D341Med (cell line): ENCODE measurements around the gene CBFA2T3.
"Not testable (repeated sequence)": the region's sequence is repeated elsewhere in the genome, so short reads cannot be mapped to it uniquely, and the experiment has no call there.

Experiments used
- DNase-seq: peaks from one replicate; pipeline ENCODE4 v3.0.0; 2012; ENCODE audit warnings: low spot score

CBFA2T3 gene

GRCh38 chr16:88977018-88977811, at the start of gene CBFA2T3:
Gene CBFA2T3 (minus strand): TSS chr16:88977207. CDS start chr16:88976807, 400 bp downstream.
- no peak for DNase-seq

- DNase-seq: no peak
Observed at GRCh38 chr16:89026121-89026612, 49.2 kb upstream of the CBFA2T3 start.

- DNase-seq: no peak
Observed at GRCh38 chr16:89025636-89026035, 48.6 kb upstream of the CBFA2T3 start.

GRCh38 chr16:89024546-89025060, 47.6 kb upstream of the CBFA2T3 start:
- no peak for DNase-seq

- no peak for DNase-seq
Observed at GRCh38 chr16:89023621-89024511, 46.9 kb upstream of the CBFA2T3 start.

GRCh38 chr16:89023151-89023551, 46.1 kb upstream of the CBFA2T3 start:
- no peak for DNase-seq

- no peak for DNase-seq
Observed at GRCh38 chr16:89022051-89022836, 45.2 kb upstream of the CBFA2T3 start.

GRCh38 chr16:89020925-89021595, 44.1 kb upstream of the CBFA2T3 start:
- DNase-seq: no peak

GRCh38 chr16:89020068-89020924, 43.3 kb upstream of the CBFA2T3 start:
- DNase-seq: no peak

- DNase-seq: no peak
Observed at GRCh38 chr16:89019511-89019910, 42.5 kb upstream of the CBFA2T3 start.

GRCh38 chr16:89018282-89019158, 41.5 kb upstream of the CBFA2T3 start:
- DNase-seq: no peak

GRCh38 chr16:89017543-89018281, 40.7 kb upstream of the CBFA2T3 start:
- no peak for DNase-seq

- not testable (repeated sequence) for DNase-seq
Observed at GRCh38 chr16:89016561-89016960, 39.6 kb upstream of the CBFA2T3 start.

- no peak for DNase-seq
Observed at GRCh38 chr16:89015271-89015859, 38.4 kb upstream of the CBFA2T3 start.

GRCh38 chr16:89014403-89015230, 37.6 kb upstream of the CBFA2T3 start:
- no peak for DNase-seq

- DNase-seq: no peak
Observed at GRCh38 chr16:89013692-89014402, 36.8 kb upstream of the CBFA2T3 start.

- DNase-seq: no peak
Observed at GRCh38 chr16:89013111-89013510, 36.1 kb upstream of the CBFA2T3 start.
